Cardiac fibroblast (primary cell): ENCODE results near the gene ANGEL1.

ENCODE experiments used
- DNase-seq, 2 donors: peaks; one replicate each; pipeline versions ENCODE4 v3.0.0 to v3.0.0-alpha.2; 2010; ENCODE audit warnings: low read depth in 2 of 2
- H3K4me3 ChIP-seq, 2 donors: replicated peaks in 1 of 2; 1 replicate in 1 of 2; 2 replicates in 1 of 2; pipeline ENCODE4 v1.5.1; 2011; ENCODE audit warnings: low read depth in 2 of 2, low read length in 2 of 2, mild to moderate bottlenecking in 2 of 2, moderate library complexity in 1 of 2
- TF ChIP-seq, protein P1 (sequence below): IDR thresholded peaks from one replicate; pipeline ENCODE4 v1.5.1; 2011; ENCODE audit warnings: low read depth, mild to moderate bottlenecking, low read length, inconsistent platforms

Gene ANGEL1

DNA sequence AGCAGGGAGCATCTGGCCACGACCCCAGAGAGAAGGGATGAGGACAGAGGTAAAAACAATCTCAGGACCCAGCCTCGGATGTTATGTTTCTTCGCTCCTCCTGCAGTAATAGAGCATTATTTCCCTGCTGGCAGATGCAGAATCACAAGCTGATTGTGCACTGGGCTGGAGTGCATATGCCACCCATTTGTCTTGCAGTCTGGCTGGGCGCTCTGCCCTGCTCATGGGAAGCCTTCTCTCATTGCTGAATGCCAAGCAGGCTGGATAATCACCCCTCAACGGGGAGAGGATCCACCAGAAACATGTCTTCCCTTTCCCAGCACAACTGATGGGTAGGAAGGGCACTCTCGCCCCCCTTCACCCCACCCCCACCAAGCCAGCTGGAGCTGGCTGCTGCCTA, 59.9 kb downstream of the ANGEL1 start:
- H3K4me3 ChIP-seq: no peak overlapping the region
- no peak for DNase-seq
- TF ChIP-seq, protein P1, sequence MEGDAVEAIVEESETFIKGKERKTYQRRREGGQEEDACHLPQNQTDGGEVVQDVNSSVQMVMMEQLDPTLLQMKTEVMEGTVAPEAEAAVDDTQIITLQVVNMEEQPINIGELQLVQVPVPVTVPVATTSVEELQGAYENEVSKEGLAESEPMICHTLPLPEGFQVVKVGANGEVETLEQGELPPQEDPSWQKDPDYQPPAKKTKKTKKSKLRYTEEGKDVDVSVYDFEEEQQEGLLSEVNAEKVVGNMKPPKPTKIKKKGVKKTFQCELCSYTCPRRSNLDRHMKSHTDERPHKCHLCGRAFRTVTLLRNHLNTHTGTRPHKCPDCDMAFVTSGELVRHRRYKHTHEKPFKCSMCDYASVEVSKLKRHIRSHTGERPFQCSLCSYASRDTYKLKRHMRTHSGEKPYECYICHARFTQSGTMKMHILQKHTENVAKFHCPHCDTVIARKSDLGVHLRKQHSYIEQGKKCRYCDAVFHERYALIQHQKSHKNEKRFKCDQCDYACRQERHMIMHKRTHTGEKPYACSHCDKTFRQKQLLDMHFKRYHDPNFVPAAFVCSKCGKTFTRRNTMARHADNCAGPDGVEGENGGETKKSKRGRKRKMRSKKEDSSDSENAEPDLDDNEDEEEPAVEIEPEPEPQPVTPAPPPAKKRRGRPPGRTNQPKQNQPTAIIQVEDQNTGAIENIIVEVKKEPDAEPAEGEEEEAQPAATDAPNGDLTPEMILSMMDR: no peak

- TF ChIP-seq, protein P1: no peak
- DNase-seq: no peak
- H3K4me3 ChIP-seq: no peak overlapping the region
Measured at GRCh38 chr14:76742966-76743365, 69.7 kb downstream of the ANGEL1 start.

DNA sequence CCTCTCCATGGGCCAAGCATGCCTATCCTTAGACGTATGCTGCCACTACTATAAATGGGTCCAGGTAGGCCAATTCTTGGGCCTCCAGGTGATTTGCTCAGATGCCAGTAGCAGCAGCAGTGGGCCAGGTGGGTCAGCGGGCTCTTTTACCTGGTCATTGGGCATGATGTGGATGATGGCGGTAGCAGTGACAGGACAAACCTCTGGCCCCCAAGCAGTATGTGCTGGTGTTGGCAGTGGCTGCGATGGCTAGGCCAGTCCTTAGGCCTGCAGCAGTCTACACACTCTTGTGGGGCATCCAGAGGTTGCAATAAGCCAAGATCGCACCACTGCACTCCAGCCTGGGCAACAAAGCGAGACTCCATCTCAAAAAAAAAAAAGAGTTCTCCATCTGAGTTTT, 70.5 kb downstream of the ANGEL1 start:
- DNase-seq: no peak
- no peak overlapping the region for H3K4me3 ChIP-seq
- TF ChIP-seq, protein P1: no peak

GRCh38 chr14:76741074-76741473, 71.6 kb downstream of the ANGEL1 start:
- no peak for DNase-seq
- TF ChIP-seq, protein P1: no peak
- H3K4me3 ChIP-seq: no peak overlapping the region
